ENCODE data around the gene CALM3. TPM values are rescaled to one million over a fixed set of nuclear protein-coding genes. Genes with fewer than 3 reads are reported as not detected.

Gene CALM3
- total RNA-seq, 3 donors from 2014 or later, result 85.9 to 129 (median 86.6) TPM

- peaks cover 0 to 4% of the 10 kb centered on the region in 2 donors for H3K9me3 ChIP-seq
- intact Hi-C loops (cut with DNase I; ENCODE audit: low total_unique reads), result no loop called here
- no peaks in the 10 kb centered on the region for H3K4me1 ChIP-seq
- TF ChIP-seq, protein P1, sequence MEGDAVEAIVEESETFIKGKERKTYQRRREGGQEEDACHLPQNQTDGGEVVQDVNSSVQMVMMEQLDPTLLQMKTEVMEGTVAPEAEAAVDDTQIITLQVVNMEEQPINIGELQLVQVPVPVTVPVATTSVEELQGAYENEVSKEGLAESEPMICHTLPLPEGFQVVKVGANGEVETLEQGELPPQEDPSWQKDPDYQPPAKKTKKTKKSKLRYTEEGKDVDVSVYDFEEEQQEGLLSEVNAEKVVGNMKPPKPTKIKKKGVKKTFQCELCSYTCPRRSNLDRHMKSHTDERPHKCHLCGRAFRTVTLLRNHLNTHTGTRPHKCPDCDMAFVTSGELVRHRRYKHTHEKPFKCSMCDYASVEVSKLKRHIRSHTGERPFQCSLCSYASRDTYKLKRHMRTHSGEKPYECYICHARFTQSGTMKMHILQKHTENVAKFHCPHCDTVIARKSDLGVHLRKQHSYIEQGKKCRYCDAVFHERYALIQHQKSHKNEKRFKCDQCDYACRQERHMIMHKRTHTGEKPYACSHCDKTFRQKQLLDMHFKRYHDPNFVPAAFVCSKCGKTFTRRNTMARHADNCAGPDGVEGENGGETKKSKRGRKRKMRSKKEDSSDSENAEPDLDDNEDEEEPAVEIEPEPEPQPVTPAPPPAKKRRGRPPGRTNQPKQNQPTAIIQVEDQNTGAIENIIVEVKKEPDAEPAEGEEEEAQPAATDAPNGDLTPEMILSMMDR (IDR thresholded peaks at IDR 0.05), result no peak
- TF ChIP-seq POLR2A (IDR thresholded peaks at IDR 0.05) (no peak), POLR2AphosphoS5 (IDR thresholded peaks at IDR 0.05) (no peak)
- no peaks in the 10 kb centered on the region for H3K36me3 ChIP-seq
- H3K27ac ChIP-seq, result no peak overlapping the region
- no peak overlapping the region for H3K4me3 ChIP-seq
- peaks cover 0 to 25% of the 10 kb centered on the region in 2 donors for H3K27me3 ChIP-seq
- no peak for DNase-seq (ENCODE audit: low spot score in 2 of 2)
Observed at GRCh38 chr19:46648060-46648960, 47.2 kb downstream of the CALM3 start.

DNA sequence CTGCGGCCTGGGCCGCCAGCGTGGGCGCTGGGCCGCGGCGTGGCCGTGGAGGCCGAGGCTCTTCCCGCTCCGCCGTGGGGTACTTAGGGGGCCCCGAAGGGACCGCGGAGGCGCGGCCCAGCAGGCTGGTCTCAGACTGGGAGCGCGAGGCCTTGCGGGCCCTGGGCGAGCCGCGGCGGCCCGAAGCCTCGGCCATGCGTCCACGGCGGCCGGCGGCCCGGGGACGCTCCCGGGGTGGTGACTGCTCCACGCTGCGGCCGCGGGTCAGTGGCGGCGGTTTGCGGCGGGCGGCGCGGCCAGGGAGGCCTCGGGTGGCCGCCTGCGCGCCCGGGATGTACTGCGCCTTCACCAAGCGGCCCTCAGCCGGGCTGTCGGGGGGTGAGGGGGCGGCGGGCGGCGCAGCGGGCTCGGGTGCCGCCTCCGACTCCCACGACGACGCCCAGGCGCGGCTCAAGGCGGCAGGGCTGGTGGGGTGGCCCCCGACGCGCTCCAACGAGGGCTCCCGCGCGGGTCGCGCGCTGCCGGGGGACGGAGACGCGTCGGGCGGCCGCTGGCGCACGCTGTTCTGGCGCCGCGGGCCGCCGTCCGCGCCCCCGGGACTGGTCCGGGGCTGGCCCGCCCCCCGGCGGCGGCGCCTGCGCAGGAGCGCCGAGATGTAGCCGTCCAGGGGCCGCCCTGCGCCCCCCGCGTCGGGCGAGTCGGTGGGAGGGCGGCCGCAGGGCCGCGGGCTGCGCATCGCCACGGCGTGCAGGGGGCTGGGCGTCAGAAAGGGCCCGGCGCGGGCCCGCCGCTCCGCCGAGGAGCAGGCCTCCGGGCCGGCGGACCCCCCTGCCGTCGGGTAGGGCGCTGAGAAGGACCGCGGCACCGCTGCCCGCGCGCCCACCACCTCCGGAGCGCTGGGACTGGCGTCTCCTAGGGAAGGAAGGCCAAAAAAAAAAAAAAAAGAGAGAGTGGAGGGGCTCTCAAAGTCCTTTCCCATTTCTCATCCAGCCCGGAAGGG, 48.1 kb downstream of the CALM3 start:
- Histone ChIP-seq H3K27ac (no peak overlapping the region), H3K27me3 (peaks cover 0 to 25% of the 10 kb centered on the region in 2 donors), H3K4me1 (no peaks in the 10 kb centered on the region)

GRCh38 chr19:46650445-46650844, 49.3 kb downstream of the CALM3 start:
- H3K27ac ChIP-seq, result no peak overlapping the region
- no peak for DNase-seq (ENCODE audit: low spot score in 2 of 2)
- intact Hi-C loops (cut with DNase I; ENCODE audit: low total_unique reads), result no loop called here
- TF ChIP-seq, protein P1 (IDR thresholded peaks at IDR 0.05), result no peak
- H3K27me3 ChIP-seq, result peaks cover 0 to 25% of the 10 kb centered on the region in 2 donors
- no peaks in the 10 kb centered on the region for H3K36me3 ChIP-seq
- H3K4me3 ChIP-seq, result no peak overlapping the region
- peaks cover 0 to 4% of the 10 kb centered on the region in 2 donors for H3K9me3 ChIP-seq
- no peaks in the 10 kb centered on the region for H3K4me1 ChIP-seq

More for the DNA sequence above, 48.1 kb downstream of the CALM3 start:
- no peak overlapping the region for H3K4me3 ChIP-seq
- DNase-seq (ENCODE audit: low spot score in 2 of 2), result no peak
- intact Hi-C loops (cut with DNase I; ENCODE audit: low total_unique reads), result no loop called here
- H3K36me3 ChIP-seq, result no peaks in the 10 kb centered on the region
- peaks cover 0 to 4% of the 10 kb centered on the region in 2 donors for H3K9me3 ChIP-seq
- no peak for TF ChIP-seq POLR2A (IDR thresholded peaks at IDR 0.05)
- TF ChIP-seq, protein P1 (IDR thresholded peaks at IDR 0.05), result no peak
- no peak for TF ChIP-seq POLR2AphosphoS5 (IDR thresholded peaks at IDR 0.05)

- H3K36me3 ChIP-seq, result no peaks in the 10 kb centered on the region
- no peak overlapping the region for H3K27ac ChIP-seq
- H3K9me3 ChIP-seq, result no peaks in the 10 kb centered on the region
- H3K4me1 ChIP-seq, result peaks cover 0 to 3% of the 10 kb centered on the region in 2 donors
- intact Hi-C loops (cut with DNase I; ENCODE audit: low total_unique reads), result no loop called here
- H3K27me3 ChIP-seq, result peaks cover 0 to 18% of the 10 kb centered on the region in 2 donors
- TF ChIP-seq, protein P1 (IDR thresholded peaks at IDR 0.05), result no peak
- TF ChIP-seq POLR2AphosphoS5 (IDR thresholded peaks at IDR 0.05) (no peak), POLR2A (IDR thresholded peaks at IDR 0.05) (no peak)
- DNase-seq (ENCODE audit: low spot score in 2 of 2), result no peak
- no peak overlapping the region for H3K4me3 ChIP-seq
Observed at GRCh38 chr19:46654621-46655152, 53.6 kb downstream of the CALM3 start.
